Measurements from ENCODE around the gene ENKUR. TPM values are rescaled to one million over a fixed set of nuclear protein-coding genes. Genes with fewer than 3 reads are reported as not detected.

Gene ENKUR
- total RNA-seq, 1 donor from 2014 or later: 6.5 TPM

GRCh38 chr10:24966962-24967481, 48.9 kb downstream of the ENKUR start:
- DNase-seq (no peak), ATAC-seq (no peak)
- TF ChIP-seq CTCF (IDR thresholded peaks at IDR 0.05): no peak
- H3K27me3 ChIP-seq (ENCODE audit: low read depth): no peaks in the 10 kb centered on the region
- H3K36me3 ChIP-seq: no peaks in the 10 kb centered on the region
- no peaks in the 10 kb centered on the region for H3K4me1 ChIP-seq
- no peaks in the 10 kb centered on the region for H3K9me3 ChIP-seq
- no peak overlapping the region for H3K27ac ChIP-seq
- intact Hi-C loops (cut with DNase I): no loop called here
- no peak overlapping the region for H3K4me3 ChIP-seq

DNA sequence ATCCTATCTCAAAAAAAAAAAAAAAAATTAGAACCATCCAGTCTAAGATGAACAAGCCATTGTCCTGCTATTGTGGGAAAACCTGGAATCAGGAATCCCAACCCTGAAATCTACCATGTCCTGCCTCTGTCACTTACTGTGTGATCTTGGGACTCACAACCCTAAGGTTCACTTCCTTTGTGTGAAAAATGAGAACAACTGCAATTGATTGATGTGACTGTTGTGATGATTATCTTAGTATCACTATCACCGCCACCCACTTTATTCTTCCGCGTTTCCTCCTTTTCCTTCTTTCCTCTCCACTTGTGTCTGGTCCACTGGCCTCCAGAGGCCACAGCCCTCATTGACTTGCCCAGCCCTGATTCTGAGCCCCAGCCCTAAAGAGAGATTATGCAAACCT, 50.9 kb downstream of the ENKUR start:
- intact Hi-C loops (cut with DNase I): no loop called here

GRCh38 chr10:24963521-24964041, 52.4 kb downstream of the ENKUR start:
- intact Hi-C loops (cut with DNase I): no loop called here

More for the DNA sequence above, 50.9 kb downstream of the ENKUR start:
- Histone ChIP-seq H3K36me3 (no peaks in the 10 kb centered on the region), H3K27ac (no peak overlapping the region), H3K4me3 (no peak overlapping the region), H3K9me3 (no peaks in the 10 kb centered on the region), H3K4me1 (no peaks in the 10 kb centered on the region), H3K27me3 (ENCODE audit: low read depth) (no peaks in the 10 kb centered on the region)
- DNase-seq: no peak
- ATAC-seq: no peak
- TF ChIP-seq CTCF (IDR thresholded peaks at IDR 0.05): no peak

GRCh38 chr10:24962995-24963394, 53.0 kb downstream of the ENKUR start:
- ATAC-seq: no peak
- no peak for DNase-seq
- no peaks in the 10 kb centered on the region for H3K27me3 ChIP-seq (ENCODE audit: low read depth)
- no peak for TF ChIP-seq CTCF (IDR thresholded peaks at IDR 0.05)
- H3K27ac ChIP-seq: no peak overlapping the region
- H3K9me3 ChIP-seq: no peaks in the 10 kb centered on the region
- H3K4me3 ChIP-seq: no peak overlapping the region
- peaks cover 5% of the 10 kb centered on the region for H3K4me1 ChIP-seq
- intact Hi-C loops (cut with DNase I): no loop called here
- H3K36me3 ChIP-seq: no peaks in the 10 kb centered on the region

More at GRCh38 chr10:24963521-24964041, 52.4 kb downstream of the ENKUR start:
- no peak for ATAC-seq
- Histone ChIP-seq H3K27ac (no peak overlapping the region), H3K9me3 (no peaks in the 10 kb centered on the region), H3K27me3 (ENCODE audit: low read depth) (no peaks in the 10 kb centered on the region), H3K36me3 (no peaks in the 10 kb centered on the region), H3K4me3 (no peak overlapping the region), H3K4me1 (peaks cover 5% of the 10 kb centered on the region)
- TF ChIP-seq CTCF (IDR thresholded peaks at IDR 0.05): no peak
- no peak for DNase-seq

DNA sequence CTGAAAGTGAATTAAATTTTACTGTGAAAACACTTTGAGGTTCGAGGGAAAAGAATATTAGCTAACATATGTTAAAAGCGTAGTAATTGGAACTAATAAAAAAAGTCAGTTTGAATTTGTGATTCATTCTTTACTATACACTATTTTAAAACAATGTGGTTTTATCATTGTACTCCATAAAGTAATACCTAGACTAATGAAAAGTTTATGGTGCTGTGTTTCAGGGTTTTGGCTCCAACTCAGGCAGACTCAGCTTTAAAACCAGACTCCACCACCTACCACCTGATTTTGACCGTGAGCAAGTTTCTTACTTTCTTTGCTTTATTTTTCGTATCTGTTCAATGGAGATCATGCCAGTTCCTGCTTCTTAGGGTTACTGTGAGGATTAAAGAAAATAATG, 54.4 kb downstream of the ENKUR start:
- no peak for TF ChIP-seq CTCF (IDR thresholded peaks at IDR 0.05)
- H3K4me1 ChIP-seq: peaks cover 5% of the 10 kb centered on the region
- intact Hi-C loops (cut with DNase I): no loop called here
- no peak overlapping the region for H3K4me3 ChIP-seq
- H3K27ac ChIP-seq: no peak overlapping the region
- no peaks in the 10 kb centered on the region for H3K9me3 ChIP-seq
- no peaks in the 10 kb centered on the region for H3K36me3 ChIP-seq
- ATAC-seq (no peak), DNase-seq (no peak)
- no peaks in the 10 kb centered on the region for H3K27me3 ChIP-seq (ENCODE audit: low read depth)
